ENCODE measurements around the gene NUAK1.

- TF ChIP-seq GATA2 (IDR thresholded peaks at IDR 0.05; ENCODE audit: low read depth, low read length) (no peak), GATA3 (IDR thresholded peaks at IDR 0.05; ENCODE audit: low read depth, low read length) (no peak)
Measured at GRCh38 chr12:106163712-106164111, 25.0 kb upstream of the NUAK1 start.
